HEK293 (cell line): Measurements from ENCODE around the gene EEF1AKMT2.

Experiments used
- CTCF ChIA-PET: fragments of 350-600 bp; formaldehyde crosslinking; extraction: SDS; loops from one replicate; lab custom pipeline; 2021; ENCODE audit warnings: antibody characterized with exemption; lab: Yijun Ruan, JAX
- POLR2A ChIA-PET: fragments of 300-600 bp; formaldehyde crosslinking; extraction: SDS; loops from one replicate; lab custom pipeline; 2020; ENCODE audit warnings: antibody characterized with exemption, inconsistent platforms; lab: Yijun Ruan, JAX
- H3K27ac ChIP-seq: fragments of 200-500 bp; sonication (Bioruptor generic); 2 replicates; pipeline ENCODE4 v1.5.1; 2014; ENCODE audit warnings: low read depth, low read length, control low read depth, inconsistent platforms; ENCODE audit errors: extremely low read depth
- H3K36me3 ChIP-seq, 2 experiments: fragments of 200-500 bp in 1 of 2; sonication (Bioruptor generic) in 1 of 2; 1 replicate in 1 of 2; 2 replicates in 1 of 2; pipeline ENCODE4 v1.5.1; 2014 to 2017; ENCODE audit warnings: inconsistent platforms in 2 of 2, low read length in 2 of 2; ENCODE audit not compliant: control insufficient read depth in 2 of 2, insufficient read depth in 1 of 2
- H3K4me1 ChIP-seq: fragments of 200-500 bp; sonication (Bioruptor generic); 2 replicates; pipeline ENCODE4 v1.5.1; 2014; ENCODE audit warnings: mild to moderate bottlenecking, low read length, inconsistent platforms; ENCODE audit not compliant: control insufficient read depth, insufficient read depth
- H3K4me3 ChIP-seq: 2 replicates; pipeline ENCODE4 v1.5.1; 2011; ENCODE audit warnings: low read depth, mild to moderate bottlenecking, control low read depth, low read length, moderate library complexity
- H3K9me3 ChIP-seq: fragments of 200-500 bp; sonication (Bioruptor generic); 2 replicates; pipeline ENCODE4 v1.5.1; 2014; ENCODE audit warnings: low read depth, low read length, inconsistent platforms; ENCODE audit not compliant: control insufficient read depth, insufficient read depth
- KLF1 ChIP-seq: fragments of 450-650 bp; formaldehyde crosslinking; IDR thresholded peaks from 2 replicates; pipeline ENCODE4 v1.5.1; 2016; ENCODE audit warnings: missing biosample characterization, missing genetic modification characterization
- MYNN ChIP-seq: fragments of 450-650 bp; formaldehyde crosslinking; IDR thresholded peaks from 2 replicates; pipeline ENCODE4 v1.5.1; 2016; ENCODE audit warnings: missing biosample characterization, missing genetic modification characterization, borderline replicate concordance
- OVOL3 ChIP-seq: fragments of 450-650 bp; formaldehyde crosslinking; IDR thresholded peaks from 2 replicates; pipeline ENCODE4 v1.5.1; 2016; ENCODE audit warnings: missing biosample characterization, missing genetic modification characterization
- PATZ1 ChIP-seq: fragments of 450-650 bp; formaldehyde crosslinking; IDR thresholded peaks from 2 replicates; pipeline ENCODE4 v1.5.1; 2016; ENCODE audit warnings: missing biosample characterization, missing genetic modification characterization
- PRDM4 ChIP-seq: fragments of 450-650 bp; formaldehyde crosslinking; IDR thresholded peaks from 2 replicates; pipeline ENCODE4 v1.5.1; 2017; ENCODE audit warnings: missing biosample characterization, missing genetic modification characterization
- WT1 ChIP-seq: fragments of 450-650 bp; formaldehyde crosslinking; IDR thresholded peaks from 2 replicates; pipeline ENCODE4 v1.5.1; 2016; ENCODE audit warnings: missing biosample characterization, missing genetic modification characterization
- ZBTB11 ChIP-seq: fragments of 450-650 bp; formaldehyde crosslinking; conservative IDR thresholded peaks from 2 replicates; pipeline ENCODE4 v1.5.1; 2016; ENCODE audit warnings: low read depth, missing biosample characterization, missing genetic modification characterization
- ZBTB48 ChIP-seq: fragments of 450-650 bp; formaldehyde crosslinking; IDR thresholded peaks from 2 replicates; pipeline ENCODE4 v1.5.1; 2016; ENCODE audit warnings: missing biosample characterization, missing genetic modification characterization
- ZNF138 ChIP-seq: fragments of 450-650 bp; formaldehyde crosslinking; IDR thresholded peaks from 2 replicates; pipeline ENCODE4 v1.5.1; 2016; ENCODE audit warnings: missing biosample characterization, missing genetic modification characterization, borderline replicate concordance
- ZNF221 ChIP-seq: fragments of 450-650 bp; formaldehyde crosslinking; IDR thresholded peaks from 2 replicates; pipeline ENCODE4 v1.5.1; 2017; ENCODE audit warnings: missing biosample characterization, missing genetic modification characterization, borderline replicate concordance
- ZNF23 ChIP-seq: fragments of 450-650 bp; formaldehyde crosslinking; IDR thresholded peaks from 2 replicates; pipeline ENCODE4 v1.5.1; 2016; ENCODE audit warnings: missing biosample characterization, missing genetic modification characterization, borderline replicate concordance
- ZNF292 ChIP-seq: fragments of 450-650 bp; formaldehyde crosslinking; IDR thresholded peaks from 2 replicates; pipeline ENCODE4 v1.5.1; 2016; ENCODE audit warnings: low read depth, missing biosample characterization, missing genetic modification characterization, borderline replicate concordance
- ZNF302 ChIP-seq: fragments of 450-650 bp; formaldehyde crosslinking; IDR thresholded peaks from 2 replicates; pipeline ENCODE4 v1.5.1; 2016; ENCODE audit warnings: missing biosample characterization, missing genetic modification characterization, low read depth
- ZNF404 ChIP-seq: fragments of 450-650 bp; formaldehyde crosslinking; IDR thresholded peaks from 2 replicates; pipeline ENCODE4 v1.5.1; 2017; ENCODE audit warnings: missing biosample characterization, missing genetic modification characterization
- ZNF529 ChIP-seq: fragments of 450-650 bp; formaldehyde crosslinking; IDR thresholded peaks from 2 replicates; pipeline ENCODE4 v1.5.1; 2017; ENCODE audit warnings: missing genetic modification characterization, missing biosample characterization; ENCODE audit not compliant: insufficient replicate concordance
- ZNF530 ChIP-seq: fragments of 450-650 bp; formaldehyde crosslinking; IDR thresholded peaks from 2 replicates; pipeline ENCODE4 v1.5.1; 2016; ENCODE audit warnings: low read depth, missing biosample characterization, missing genetic modification characterization
- ZNF600 ChIP-seq: fragments of 450-650 bp; formaldehyde crosslinking; IDR thresholded peaks from 2 replicates; pipeline ENCODE4 v1.5.1; 2016; ENCODE audit warnings: missing biosample characterization, missing genetic modification characterization
- ZNF704 ChIP-seq: fragments of 450-650 bp; formaldehyde crosslinking; IDR thresholded peaks from 2 replicates; pipeline ENCODE4 v1.5.1; 2016; ENCODE audit warnings: missing biosample characterization, missing genetic modification characterization
- ZNF792 ChIP-seq: fragments of 450-650 bp; formaldehyde crosslinking; IDR thresholded peaks from 2 replicates; pipeline ENCODE4 v1.5.1; 2016; ENCODE audit warnings: missing biosample characterization, missing genetic modification characterization

The EEF1AKMT2 gene

GRCh38 chr10:124740369-124741280, 51.1 kb downstream of the EEF1AKMT2 start (continued):
- TF ChIP-seq ZNF404 (tag by site-specific recombination) (no peak), KLF1 (no peak)
- TF ChIP-seq, all 188 proteins: peak for 3

- H3K9me3 ChIP-seq: no peaks in the 10 kb centered on the region
- TF ChIP-seq ZNF600 (tag by site-specific recombination) (no peak), ZNF529 (tag by site-specific recombination) (no peak), ZNF792 (tag by site-specific recombination) (no peak), ZNF530 (tag by site-specific recombination) (no peak), ZNF302 (no peak)
- H3K4me3 ChIP-seq: no peak overlapping the region
- peaks cover 28% of the 10 kb centered on the region for H3K4me1 ChIP-seq
- H3K27ac ChIP-seq: no peak overlapping the region
- ChIA-PET CTCF (interaction anchor here (0.7 to 3.4 kb wide), 4 partner anchors 107 to 216 kb away, joined by 4 to 20 read pairs (median 7); no protein-coding TSS in a partner anchor), POLR2A (interaction anchor here (0.6 kb wide), 1 partner anchor 76 kb away, joined by 6 read pairs; no protein-coding TSS in a partner anchor)
- H3K36me3 ChIP-seq: peaks cover 0 to 6% of the 10 kb centered on the region in 2 experiments; a peak in 1 of 3 replicates
These were observed 51.7 kb downstream of the EEF1AKMT2 start for GRCh38 chr10:124739986-124740368.

GRCh38 chr10:124739119-124739921, 52.4 kb downstream of the EEF1AKMT2 start:
- H3K4me3 ChIP-seq: no peak overlapping the region
- CTCF ChIA-PET: interaction anchor here (0.7 to 3.4 kb wide), 3 partner anchors 107 to 217 kb away, joined by 4 to 20 read pairs (median 9); no protein-coding TSS in a partner anchor
- TF ChIP-seq ZNF600 (tag by site-specific recombination) (no peak), OVOL3 (no peak), ZNF138 (tag by site-specific recombination) (no peak), WT1 (tag by site-specific recombination) (no peak), ZBTB48 (tag by site-specific recombination) (no peak), ZNF704 (tag by site-specific recombination) (no peak), PRDM4 (tag by site-specific recombination) (no peak), ZNF221 (no peak), MYNN (tag by site-specific recombination) (no peak), ZNF292 (tag by site-specific recombination) (no peak), ZBTB11 (no peak), KLF1 (no peak), ZNF23 (no peak), PATZ1 (no peak)
- no peak overlapping the region for H3K27ac ChIP-seq
- H3K4me1 ChIP-seq: peaks cover 25% of the 10 kb centered on the region
- no peaks in the 10 kb centered on the region for H3K9me3 ChIP-seq
- H3K36me3 ChIP-seq: peaks cover 0 to 11% of the 10 kb centered on the region in 2 experiments; a peak in 1 of 3 replicates
- POLR2A ChIA-PET: interaction anchor here (0.6 kb wide), 1 partner anchor 76 kb away, joined by 6 read pairs; no protein-coding TSS in a partner anchor
